GM12801 (cell line): ENCODE data around the gene DENND2C.

Experiments
- CTCF ChIP-seq: IDR thresholded peaks from one replicate; pipeline ENCODE4 v1.5.1; 2011; ENCODE audit warnings: control low read depth; ENCODE audit not compliant: insufficient read length; ENCODE audit errors: extremely low read depth

DENND2C gene

DNA sequence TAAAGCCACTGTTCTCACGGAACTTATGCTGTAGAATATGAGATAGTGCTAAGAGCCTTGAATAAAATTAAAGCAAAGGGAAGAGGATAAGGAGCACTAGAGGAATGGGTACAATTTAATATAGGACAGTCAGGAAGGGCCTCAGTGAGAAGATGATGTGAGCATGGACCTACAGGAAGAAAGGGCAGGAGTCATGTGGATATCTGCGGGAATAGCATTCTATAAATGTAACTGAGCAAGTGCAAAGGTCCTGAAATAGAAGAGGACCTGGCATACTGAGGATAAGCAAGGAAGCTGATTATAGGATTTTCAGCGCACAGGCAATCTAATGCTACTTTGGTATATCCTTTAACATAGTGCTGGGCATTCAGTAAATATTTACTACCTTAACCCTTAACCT is 75.8 kb downstream of the DENND2C start:
- TF ChIP-seq CTCF = no peak

DNA sequence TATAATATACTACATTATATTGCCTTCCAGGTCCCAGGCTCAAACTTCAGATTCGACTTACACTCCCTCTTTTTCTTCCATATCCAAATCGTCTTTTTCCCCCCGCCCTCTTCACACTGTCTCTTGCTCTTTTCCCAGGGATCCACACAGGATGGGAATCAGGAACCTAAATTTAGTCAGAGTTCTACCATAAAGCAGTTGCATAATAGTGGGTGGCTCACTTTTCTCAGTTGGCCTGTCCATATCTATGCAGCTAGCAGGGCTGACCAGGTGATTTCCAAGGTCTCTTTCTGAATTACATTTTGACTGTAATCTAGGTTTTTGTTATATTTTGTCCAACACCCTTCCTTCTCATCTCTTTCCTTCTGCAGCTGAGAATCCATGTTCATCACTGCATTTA is 80.7 kb downstream of the DENND2C start:
- no peak for TF ChIP-seq CTCF

GRCh38 chr1:114588196-114588689 is 81.6 kb downstream of the DENND2C start:
- TF ChIP-seq CTCF = no peak

DNA sequence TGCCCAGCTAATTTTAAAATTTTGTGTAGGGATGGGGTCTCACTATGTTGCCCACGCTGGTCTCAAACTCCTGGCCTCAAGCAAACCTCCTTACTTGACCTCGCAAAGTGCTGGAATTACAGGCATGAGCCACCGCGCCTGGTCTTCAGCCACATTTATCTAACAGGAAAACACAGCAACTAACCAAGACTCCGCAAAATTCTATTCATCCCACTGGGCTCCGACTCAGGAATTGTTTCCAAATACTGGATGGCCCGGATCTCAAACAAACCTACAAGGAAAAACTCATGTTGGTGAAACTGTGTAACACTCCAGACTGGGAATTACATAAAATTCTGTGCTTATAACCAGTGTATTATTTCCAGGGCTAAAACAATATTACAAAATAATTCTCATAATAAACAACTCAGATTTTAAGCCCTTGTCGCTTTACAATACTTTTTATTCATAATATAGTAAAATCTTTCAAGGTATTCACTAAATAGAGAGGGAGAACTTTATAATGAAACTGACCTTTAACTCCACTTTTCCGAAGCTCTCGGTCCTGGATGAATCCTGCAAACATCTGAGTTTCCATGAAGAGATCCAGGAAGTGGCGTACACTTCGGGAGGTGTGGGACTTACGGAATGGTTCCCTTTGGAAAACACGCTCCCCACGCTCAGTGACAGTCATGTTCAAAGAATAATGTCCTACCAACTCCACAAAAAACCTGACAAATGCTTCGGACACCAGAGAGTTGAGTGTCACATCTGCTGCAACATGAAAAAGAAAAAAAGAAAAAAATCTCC is 82.5 kb downstream of the DENND2C start:
- no peak for TF ChIP-seq CTCF

DNA sequence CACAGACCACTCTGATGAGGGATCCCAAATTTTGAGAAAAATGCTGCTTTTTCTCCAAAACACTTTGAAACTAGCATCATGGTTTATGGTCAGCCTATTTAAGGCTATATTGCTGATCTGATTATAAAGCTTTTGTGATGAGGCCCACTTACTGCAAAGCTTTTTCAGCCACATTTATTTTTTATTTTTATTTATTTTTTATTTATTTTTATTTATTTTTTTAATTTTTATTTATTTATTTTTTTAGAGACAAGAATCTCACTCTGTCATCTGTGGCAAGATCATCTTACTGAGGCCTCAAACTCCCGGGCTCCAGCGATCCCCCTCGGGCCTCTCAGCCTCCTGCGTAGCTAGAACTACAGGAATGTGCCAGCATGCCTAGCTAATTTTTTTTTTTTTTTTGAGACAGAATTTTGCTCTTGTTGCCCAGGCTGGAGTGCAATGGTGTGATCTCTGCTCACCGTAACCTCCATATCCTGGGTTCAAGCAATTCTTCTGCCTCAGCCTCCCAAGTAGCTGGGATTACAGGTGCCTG is 83.3 kb downstream of the DENND2C start:
- TF ChIP-seq CTCF = no peak

GRCh38 chr1:114585231-114585630 is 84.6 kb downstream of the DENND2C start:
- TF ChIP-seq CTCF = no peak

- no peak for TF ChIP-seq CTCF
These were observed 88.2 kb downstream of the DENND2C start, which contains the start of gene BCAS2 for GRCh38 chr1:114581335-114582287. TSS of gene BCAS2 (minus strand) at chr1:114581615. CDS start at chr1:114581591, 24 bp downstream.
